ENCODE data around the gene TMEM255B. TPM values are rescaled to one million over a fixed set of nuclear protein-coding genes. Genes with fewer than 3 reads are reported as not detected.
A peak's percentile ranks its signal among the peaks of the same experiment; 100 is the strongest.
"Not testable (repeated sequence)": the region's sequence is repeated elsewhere in the genome, so short reads cannot be mapped to it uniquely, and the experiment has no call there.

The TMEM255B gene
- total RNA-seq, 1 donor from 2014 or later, result 0.26 TPM

DNA sequence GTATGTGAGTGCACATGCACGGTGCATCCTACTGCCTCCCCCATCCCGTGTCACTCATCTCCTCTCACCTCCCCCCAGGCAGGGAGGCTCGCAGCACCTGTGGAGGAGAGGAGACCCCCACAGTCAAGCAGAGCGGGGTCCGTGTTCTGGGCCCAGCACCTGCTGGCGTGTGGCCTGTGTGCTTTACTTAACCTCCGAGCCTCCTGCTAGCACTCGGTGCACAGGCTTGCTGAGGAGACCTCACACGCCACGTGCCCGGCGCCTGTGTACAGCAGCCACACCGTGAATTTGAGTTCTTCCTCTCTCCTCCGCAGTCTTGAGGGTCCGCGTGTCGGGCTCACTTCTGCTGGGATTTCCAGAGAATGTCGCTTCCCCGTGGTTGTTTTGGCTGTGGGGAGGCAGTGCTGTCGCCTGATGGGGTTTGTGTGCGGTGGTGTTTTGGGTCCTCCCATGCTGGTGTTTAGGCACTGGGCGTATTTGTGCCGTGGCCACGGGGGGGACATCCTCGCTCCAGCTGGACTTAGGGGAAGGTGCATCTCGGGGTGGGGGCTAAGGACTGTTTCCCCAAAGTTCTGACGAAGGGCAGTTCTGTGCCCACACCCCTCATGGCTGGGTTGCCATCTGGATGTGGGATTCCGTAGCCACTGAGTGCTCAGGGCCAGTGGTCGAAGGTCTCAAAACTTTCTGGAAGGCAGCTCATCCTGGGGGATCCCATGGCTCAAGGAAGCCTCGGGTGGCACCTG, 34.8 kb upstream of the TMEM255B start:
- H3K36me3 Mint-ChIP-seq, result no peaks in the 10 kb centered on the region
- Histone ChIP-seq H3K9ac (no peak overlapping the region), H3K4me1 (peaks cover 4% of the 10 kb centered on the region), H3K4me2 (peak overlapping the region; percentile 72), H3K27me3 (no peaks in the 10 kb centered on the region), H3F3A (ENCODE audit: low read depth) (peaks cover 24% of the 10 kb centered on the region), H3K79me2 (ENCODE audit: low read depth) (no peaks in the 10 kb centered on the region), H3K27ac (no peak overlapping the region), H2AFZ (replicated peaks) (no peak overlapping the region), H3K9me3 (ENCODE audit: low read depth) (no peaks in the 10 kb centered on the region), H3K36me3 (no peaks in the 10 kb centered on the region), H4K20me1 (ENCODE audit: low read depth) (no peaks in the 10 kb centered on the region), H3K4me3 (peak overlapping the region; percentile 62)
- TF ChIP-seq EZH2phosphoT487 (IDR thresholded peaks at IDR 0.05) (no peak), CTCF (IDR thresholded peaks at IDR 0.05) (no peak), EZH2 (IDR thresholded peaks at IDR 0.05) (no peak)
- H3K9me3 Mint-ChIP-seq, result no peaks in the 10 kb centered on the region
- DNase-seq (ENCODE audit: low spot score), result no peak
- peak overlapping the region; percentile 80 for H3K4me3 Mint-ChIP-seq
- peak overlapping the region; percentile 74 for H3K27ac Mint-ChIP-seq
- H3K4me1 Mint-ChIP-seq, result peaks cover 11% of the 10 kb centered on the region
- H3K27me3 Mint-ChIP-seq (ENCODE audit: insufficient read depth, low read depth), result peaks cover 6% of the 10 kb centered on the region

GRCh38 chr13:113724780-113725315, 34.2 kb upstream of the TMEM255B start:
- Histone ChIP-seq H3F3A (ENCODE audit: low read depth) (peaks cover 24% of the 10 kb centered on the region), H4K20me1 (ENCODE audit: low read depth) (no peaks in the 10 kb centered on the region), H3K27ac (no peak overlapping the region), H2AFZ (replicated peaks) (no peak overlapping the region), H3K79me2 (ENCODE audit: low read depth) (no peaks in the 10 kb centered on the region), H3K4me1 (peaks cover 4% of the 10 kb centered on the region), H3K9me3 (ENCODE audit: low read depth) (no peaks in the 10 kb centered on the region), H3K4me3 (peak overlapping the region; percentile 62), H3K9ac (no peak overlapping the region), H3K4me2 (peak overlapping the region; percentile 72), H3K36me3 (no peaks in the 10 kb centered on the region), H3K27me3 (no peaks in the 10 kb centered on the region)
- Mint-ChIP-seq H3K27ac (peak overlapping the region; percentile 74), H3K4me3 (peak overlapping the region; percentile 80), H3K36me3 (no peaks in the 10 kb centered on the region), H3K9me3 (no peaks in the 10 kb centered on the region), H3K4me1 (peaks cover 11% of the 10 kb centered on the region), H3K27me3 (ENCODE audit: insufficient read depth, low read depth) (peaks cover 6% of the 10 kb centered on the region)
- no peak for TF ChIP-seq EZH2 (IDR thresholded peaks at IDR 0.05)
- TF ChIP-seq CTCF (IDR thresholded peaks at IDR 0.05), result peak; percentile 81
- TF ChIP-seq EZH2phosphoT487 (IDR thresholded peaks at IDR 0.05), result no peak
- DNase-seq (ENCODE audit: low spot score), result peak; percentile 88

- H3K9me3 Mint-ChIP-seq; H2AFZ ChIP-seq (replicated peaks); H3K27ac Mint-ChIP-seq; H3K27me3 ChIP-seq; H3K27me3 Mint-ChIP-seq (ENCODE audit: insufficient read depth, low read depth); H3K79me2 ChIP-seq (ENCODE audit: low read depth); H3K4me3 Mint-ChIP-seq; H3K27ac ChIP-seq; DNase-seq (ENCODE audit: low spot score); H4K20me1 ChIP-seq (ENCODE audit: low read depth); H3K36me3 ChIP-seq; H3K36me3 Mint-ChIP-seq; H3K4me2 ChIP-seq; H3K9me3 ChIP-seq (ENCODE audit: low read depth); H3K9ac ChIP-seq; H3K4me1 ChIP-seq: not testable (repeated sequence)
- Histone ChIP-seq H3K4me3 (peak overlapping the region; percentile 62), H3F3A (ENCODE audit: low read depth) (peaks cover 24% of the 10 kb centered on the region)
- H3K4me1 Mint-ChIP-seq, result peaks cover 11% of the 10 kb centered on the region
Observed at GRCh38 chr13:113725329-113726105, 33.5 kb upstream of the TMEM255B start.

DNA sequence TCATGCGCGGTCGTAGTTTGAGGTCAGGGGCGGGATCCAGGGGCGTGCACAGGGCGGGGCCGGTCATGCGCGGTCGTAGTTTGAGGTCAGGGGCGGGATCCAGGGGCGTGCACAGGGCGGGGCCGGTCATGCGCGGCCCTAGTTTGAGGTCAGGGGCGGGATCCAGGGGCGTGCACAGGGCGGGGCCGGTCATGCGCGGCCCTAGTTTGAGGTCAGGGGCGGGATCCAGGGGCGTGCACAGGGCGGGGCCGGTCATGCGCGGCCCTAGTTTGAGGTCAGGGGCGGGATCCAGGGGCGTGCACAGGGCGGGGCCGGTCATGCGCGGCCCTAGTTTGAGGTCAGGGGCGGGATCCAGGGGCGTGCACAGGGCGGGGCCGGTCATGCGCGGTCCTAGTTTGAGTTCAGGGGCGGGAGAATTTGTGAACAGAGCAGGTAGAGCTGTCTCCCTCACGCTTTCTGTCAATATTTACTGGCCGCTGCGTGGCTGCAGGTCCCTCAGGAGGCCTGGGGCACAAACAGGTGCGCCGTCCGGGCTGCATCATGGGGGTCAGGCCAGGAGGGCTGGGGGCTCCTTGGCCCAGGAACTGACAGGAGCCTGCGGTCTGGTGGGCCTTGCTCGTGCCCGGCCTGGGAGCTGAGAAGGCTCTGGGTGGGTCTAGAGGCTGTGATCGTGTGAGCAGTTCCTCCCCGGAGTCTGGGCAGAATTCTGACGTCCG, 32.8 kb upstream of the TMEM255B start:
- not testable (repeated sequence) for H3K4me1 ChIP-seq; H3K27ac Mint-ChIP-seq; H3K9me3 ChIP-seq (ENCODE audit: low read depth); H3K27ac ChIP-seq; H3K36me3 Mint-ChIP-seq; H3K36me3 ChIP-seq; H3K27me3 Mint-ChIP-seq (ENCODE audit: insufficient read depth, low read depth); H4K20me1 ChIP-seq (ENCODE audit: low read depth); H3K9me3 Mint-ChIP-seq; H3K9ac ChIP-seq; H2AFZ ChIP-seq (replicated peaks); H3K79me2 ChIP-seq (ENCODE audit: low read depth); H3K27me3 ChIP-seq
- Mint-ChIP-seq H3K4me1 (peaks cover 11% of the 10 kb centered on the region), H3K4me3 (peak overlapping the region; percentile 73)
- Histone ChIP-seq H3K4me2 (peak overlapping the region; percentile 77), H3K4me3 (peak overlapping the region; percentile 44), H3F3A (ENCODE audit: low read depth) (peaks cover 24% of the 10 kb centered on the region)
- peak; percentile 51 for DNase-seq (ENCODE audit: low spot score)

All from neural progenitor cell (in vitro differentiated cells).